UCSD-AML1 (cell line): ENCODE measurements around the gene TXNDC11.

Experiments used
- DNase-seq: peaks from one replicate; lab custom pipeline; 2025; ENCODE audit not compliant: unreplicated experiment; lab: John Stamatoyannopoulos, UW

Gene TXNDC11

DNA sequence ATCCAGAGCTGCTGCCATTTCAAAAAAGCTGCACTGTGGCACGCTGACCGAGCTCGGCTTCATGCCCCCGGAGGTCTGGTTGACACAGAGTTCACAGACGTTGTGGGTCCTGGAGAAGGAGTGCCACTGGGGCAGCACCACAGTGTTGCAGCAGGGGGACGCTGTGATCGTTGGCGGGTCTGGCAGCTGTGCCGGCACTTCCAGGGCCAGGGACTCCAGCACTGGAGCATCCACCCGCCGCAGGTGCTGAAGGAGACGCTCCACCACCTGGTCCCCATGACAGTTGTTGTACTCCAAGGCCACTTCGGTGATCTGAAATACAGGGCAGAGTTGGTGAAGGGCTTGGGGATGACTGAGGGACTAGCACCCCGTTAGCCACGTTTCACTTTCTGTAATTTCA lies 50.9 kb downstream of the TXNDC11 start:
- DNase-seq: no peak

DNA sequence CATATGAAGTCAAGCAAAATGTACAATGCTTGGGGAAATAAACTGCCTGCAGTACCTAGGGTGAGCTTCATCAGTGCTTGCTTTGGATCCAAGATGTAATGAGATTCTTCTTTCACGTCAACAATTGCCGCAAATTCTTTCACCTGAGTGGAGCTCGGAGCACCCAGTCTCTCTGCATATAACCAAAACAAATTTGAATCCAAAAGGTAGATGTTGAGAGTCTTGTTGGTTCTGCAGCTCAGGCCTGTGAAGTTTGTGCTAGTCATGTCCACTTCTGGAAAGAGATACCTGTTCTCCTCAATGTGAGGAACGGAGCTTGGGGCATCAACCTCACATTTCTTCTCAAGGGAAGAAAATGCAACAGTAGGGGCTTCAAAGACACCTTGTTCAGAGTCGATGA lies 51.4 kb downstream of the TXNDC11 start:
- no peak for DNase-seq

DNA sequence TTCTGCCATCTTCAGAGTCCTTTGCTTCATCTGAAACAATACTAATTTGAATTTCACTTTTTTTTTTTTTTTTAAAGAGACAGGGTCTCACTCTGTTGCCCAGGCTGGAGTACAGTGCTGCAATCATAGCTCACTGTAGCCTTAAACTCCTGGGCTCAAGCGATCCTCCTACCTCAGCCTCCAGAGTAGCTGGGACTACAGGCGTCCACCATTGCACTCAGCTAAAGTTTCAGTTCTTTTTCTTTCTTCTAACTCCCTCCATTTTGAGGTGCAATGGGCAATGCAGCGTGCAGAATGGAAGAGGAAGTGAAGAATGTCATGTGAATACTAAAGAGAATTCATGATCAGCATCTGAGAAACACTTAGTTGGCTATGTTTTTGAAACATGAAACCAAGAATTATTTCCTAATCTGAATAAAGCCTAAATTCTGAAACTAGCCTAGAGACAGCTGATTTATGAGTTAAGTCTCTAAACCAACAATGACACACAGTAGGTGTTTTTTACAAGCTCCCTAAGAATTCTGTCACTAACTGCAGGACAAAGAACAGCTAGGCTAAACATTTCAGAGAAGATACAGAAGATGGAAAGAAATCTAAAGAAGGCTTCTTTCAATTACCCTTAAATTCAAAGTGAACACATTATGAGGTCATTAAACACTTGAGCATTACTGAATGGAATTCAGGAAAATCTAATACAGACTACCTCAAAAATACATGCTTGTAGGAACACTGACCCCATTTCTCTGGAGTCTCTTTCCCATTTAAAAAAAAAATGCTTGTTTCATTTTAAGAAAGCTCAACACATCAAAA lies 53.4 kb downstream of the TXNDC11 start:
- DNase-seq: no peak

DNA sequence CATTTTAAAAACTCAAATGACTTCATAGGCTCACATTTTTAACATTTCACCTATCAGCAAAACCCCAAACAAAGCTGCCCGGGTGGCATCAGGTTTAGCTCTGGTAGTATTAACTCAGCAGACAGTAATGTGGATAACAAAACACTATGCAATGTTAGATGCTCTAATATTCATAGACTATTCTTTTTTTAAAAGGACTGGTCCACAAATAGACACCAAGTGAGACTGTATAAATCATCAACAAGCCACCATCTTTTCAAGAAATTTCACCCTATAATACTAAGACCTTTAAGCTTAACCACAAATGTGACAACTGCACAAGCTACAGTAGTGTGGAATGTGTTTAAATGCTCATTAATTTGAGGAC lies 54.2 kb downstream of the TXNDC11 start:
- no peak for DNase-seq

DNA sequence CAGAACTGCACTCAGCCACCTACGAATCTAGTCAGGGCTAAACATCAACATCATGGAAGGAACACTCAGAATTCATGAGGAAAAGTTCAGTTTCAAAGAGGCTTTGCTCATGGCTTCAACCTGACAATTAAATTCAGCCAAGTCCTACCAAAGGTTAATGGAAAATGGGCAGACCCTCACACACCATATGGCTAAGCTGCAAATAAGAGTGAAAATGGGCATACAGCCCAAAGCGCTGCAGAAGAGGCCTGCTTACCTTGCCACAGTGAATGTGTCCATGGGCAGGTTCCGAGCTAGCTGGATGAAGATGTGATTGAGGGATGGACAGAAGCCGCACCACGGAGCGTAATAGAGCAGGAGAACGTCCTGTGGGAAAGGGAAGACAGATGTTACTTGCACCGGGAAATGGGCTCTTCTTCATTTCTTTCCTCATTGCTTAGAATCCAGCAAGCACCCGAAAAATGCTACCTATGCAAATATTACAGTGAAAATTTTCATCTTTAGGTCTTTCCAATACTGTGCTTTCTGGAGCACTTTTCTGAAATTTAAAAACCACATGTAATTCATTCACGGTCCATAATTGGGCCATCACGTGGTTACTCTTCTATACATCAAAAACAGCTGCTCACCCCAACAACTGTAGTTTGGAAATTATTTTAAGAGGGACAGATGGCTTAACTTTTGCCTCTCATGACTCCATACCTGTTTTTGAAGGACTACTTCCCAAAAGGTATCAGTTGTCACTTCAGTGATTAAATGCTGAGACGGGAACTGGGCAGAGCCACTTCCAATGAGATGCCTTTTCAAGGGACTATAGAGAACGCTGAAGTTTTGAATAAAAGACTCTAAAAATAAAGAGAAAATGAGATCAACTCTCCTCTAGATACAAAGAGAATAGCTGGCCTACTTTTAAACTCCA lies 54.8 kb downstream of the TXNDC11 start:
- no peak for DNase-seq

DNA sequence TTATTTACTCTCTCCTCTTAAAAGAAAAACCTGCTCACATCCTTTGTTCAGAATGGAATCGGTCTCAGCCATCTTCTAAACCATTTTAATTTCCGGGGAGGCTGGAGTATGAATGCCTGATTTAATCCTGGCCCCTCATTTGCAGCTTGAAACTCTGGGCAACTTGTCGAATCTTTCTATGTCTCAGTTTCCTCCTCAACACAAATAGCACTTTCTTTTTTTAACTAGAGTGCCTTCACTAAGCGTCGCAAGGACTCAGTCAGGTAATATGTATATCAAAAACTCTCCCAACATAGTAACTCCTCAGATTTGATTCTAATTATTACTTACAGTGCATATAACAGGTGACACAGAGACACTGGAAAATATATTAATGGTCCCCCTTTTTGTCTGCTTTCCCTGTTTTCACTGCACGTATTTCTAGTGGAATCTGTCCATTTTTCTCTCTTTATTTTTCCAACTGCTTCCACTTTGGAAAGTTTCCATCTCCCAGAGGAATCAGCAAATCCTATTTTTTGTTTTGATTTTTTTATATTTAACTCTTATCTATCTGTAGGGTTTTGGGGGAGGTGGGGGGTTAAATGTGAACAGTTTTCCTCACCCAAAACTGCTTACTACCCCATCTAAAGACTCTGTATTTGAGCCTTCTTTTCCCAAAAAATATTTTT lies 55.8 kb downstream of the TXNDC11 start:
- no peak for DNase-seq

DNA sequence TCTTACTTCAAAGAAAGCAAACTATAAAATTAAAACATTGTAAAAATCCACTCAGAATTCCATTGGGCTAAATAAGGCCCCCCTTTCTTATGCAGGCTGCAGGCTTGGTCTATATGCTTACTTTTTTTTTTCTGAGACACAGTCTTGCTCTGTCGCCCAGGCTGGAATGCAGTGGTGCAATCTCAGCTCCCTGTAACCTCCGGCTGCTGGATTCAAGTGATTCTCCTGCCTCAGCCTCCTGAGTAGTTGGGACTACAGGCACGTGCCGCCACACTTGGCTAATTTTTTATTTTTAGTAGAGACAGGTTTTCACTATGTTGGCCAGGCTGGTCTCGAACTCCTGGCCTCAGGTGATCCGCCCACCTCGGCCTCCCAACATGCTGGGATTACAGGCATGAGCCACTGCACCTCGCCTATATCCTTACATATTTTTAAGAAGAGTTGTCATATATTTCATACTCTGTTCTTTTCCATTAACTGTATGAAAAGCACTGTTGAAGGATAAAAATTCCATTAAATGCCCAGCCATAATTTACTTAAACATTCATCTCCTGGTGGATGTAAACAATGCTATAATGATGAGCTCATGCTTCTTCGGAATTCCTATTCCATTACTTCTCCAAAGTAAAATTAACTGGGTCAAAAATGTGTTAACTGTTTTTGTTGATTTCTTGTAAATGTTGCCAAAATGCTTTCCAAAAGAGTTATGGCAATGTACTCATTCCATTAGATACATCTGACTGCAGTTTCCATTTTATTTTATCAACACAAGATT lies 56.6 kb downstream of the TXNDC11 start:
- DNase-seq: no peak

DNA sequence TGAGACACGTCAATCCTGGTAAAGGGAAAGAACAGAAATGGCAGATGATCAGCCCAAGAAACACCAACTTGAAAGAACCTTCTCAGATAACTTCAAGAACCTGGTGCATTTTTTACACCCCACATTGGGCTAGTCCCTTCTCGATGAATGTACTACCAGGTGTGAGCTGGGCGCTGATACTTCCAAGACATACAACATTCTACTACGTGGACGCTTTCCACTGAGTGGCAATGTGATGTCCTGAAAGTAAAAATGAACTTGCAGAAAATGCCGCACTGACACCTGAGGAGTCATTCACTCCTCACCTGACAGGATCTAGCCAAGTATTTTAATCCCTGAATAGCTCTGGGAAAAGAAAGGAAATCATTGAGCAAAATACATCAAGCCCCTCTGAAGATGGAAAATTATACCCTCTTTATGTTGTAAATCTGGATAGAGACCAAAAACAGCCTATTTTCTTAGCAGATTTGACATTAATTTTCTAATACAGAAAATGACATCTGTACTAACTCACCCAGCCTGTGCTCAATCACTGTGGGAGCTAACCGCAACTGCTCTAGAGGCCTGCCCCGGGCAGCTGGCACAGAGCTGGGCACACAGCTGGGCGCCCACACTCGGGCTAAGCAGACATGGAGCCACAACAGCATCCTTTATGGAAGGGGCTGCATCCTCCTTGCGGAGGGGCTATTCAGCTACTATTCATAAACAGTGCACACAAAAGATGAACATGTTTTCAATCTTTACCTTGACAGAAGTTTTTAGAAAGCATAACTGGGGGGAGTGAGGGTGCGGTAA lies 58.2 kb downstream of the TXNDC11 start:
- DNase-seq: no peak

DNA sequence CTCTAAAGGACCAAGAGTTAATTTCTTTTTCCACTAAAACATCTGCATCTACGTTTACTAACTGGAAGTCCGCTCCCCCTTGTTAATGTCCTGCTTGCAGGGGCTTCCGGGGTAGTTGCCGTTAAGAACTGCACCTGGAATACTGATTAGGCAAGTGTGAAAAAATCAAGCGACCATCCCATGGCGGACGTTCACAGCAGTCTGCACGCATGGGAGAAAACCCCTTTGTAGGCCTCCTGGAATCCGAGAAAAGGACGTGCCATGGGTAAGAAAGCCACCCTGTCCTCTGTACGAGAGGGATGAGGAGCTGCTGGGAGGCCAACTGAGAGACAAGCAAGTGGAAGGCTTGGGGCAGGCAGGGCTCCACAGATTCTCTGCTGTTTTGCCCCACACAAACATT lies 59.5 kb downstream of the TXNDC11 start:
- DNase-seq: no peak

DNA sequence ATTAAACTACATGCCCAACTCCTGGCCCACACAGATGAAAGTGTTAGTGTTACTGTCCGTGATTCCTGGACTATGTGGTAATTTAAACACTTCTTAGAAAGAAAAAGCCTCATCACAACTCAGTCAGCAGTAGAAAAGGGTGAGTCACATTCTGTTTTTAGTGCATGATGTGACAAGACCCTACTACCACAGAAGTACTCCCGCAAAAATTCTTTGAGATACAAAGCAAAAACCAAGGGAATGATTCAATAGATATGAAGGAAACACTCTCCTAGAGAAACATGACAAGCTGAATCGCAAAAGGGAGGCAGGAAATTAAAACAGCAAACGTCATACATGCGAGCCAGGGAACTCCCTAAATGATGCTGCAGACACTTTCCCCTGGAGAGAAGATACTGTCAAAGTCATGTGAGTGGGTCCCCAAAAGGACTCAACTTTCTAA lies 60.0 kb downstream of the TXNDC11 start:
- no peak for DNase-seq

DNA sequence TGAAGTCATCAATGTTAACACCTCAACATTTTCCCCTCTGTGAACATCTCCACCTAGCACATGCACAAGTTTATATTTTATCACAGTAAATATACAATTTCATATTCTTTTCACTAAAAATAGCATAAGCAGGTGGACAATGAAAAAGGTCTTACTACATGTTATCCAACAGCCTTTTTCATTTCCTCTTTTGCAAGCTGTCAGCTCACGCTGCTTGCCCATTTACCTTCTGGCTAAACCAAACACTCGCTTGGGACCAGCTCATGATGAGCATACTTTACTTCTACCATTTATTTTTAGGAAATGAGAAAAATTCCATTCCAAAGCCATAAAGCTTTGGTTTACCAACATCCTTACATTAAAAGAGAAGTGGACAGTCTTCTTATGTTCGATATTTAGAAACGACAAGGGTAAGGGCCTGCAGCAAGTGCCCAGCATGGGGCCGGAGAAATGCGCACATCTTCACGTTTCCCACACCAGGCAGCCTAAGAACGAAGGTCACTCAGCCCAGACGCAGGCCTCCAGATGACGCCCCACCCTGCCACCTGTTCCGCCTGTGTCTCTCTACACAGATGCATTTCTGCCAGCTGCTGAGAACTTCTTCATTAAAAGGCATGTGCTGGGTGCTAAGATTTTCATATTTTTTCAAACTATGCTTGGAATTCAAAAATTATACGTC lies 60.5 kb downstream of the TXNDC11 start:
- DNase-seq: no peak

DNA sequence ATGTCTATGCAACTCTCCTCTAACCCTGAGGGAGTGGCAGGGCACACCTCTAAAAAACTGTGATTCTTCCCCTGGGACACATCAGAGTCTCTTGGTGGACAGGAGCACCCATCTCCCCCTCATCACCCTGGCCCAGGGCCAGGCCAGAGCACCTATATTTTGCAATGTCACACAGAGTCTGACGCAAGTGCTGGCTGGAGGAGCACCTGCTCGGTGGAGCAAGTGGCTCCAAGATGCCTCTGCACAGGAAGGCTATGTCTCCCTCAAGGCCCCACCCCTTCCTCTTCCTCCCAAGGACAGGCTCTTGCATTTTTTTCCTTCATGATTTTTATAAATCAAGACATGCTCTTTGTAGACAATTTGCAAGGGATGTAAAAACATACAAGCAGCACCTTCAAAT lies 61.1 kb downstream of the TXNDC11 start:
- no peak for DNase-seq

DNA sequence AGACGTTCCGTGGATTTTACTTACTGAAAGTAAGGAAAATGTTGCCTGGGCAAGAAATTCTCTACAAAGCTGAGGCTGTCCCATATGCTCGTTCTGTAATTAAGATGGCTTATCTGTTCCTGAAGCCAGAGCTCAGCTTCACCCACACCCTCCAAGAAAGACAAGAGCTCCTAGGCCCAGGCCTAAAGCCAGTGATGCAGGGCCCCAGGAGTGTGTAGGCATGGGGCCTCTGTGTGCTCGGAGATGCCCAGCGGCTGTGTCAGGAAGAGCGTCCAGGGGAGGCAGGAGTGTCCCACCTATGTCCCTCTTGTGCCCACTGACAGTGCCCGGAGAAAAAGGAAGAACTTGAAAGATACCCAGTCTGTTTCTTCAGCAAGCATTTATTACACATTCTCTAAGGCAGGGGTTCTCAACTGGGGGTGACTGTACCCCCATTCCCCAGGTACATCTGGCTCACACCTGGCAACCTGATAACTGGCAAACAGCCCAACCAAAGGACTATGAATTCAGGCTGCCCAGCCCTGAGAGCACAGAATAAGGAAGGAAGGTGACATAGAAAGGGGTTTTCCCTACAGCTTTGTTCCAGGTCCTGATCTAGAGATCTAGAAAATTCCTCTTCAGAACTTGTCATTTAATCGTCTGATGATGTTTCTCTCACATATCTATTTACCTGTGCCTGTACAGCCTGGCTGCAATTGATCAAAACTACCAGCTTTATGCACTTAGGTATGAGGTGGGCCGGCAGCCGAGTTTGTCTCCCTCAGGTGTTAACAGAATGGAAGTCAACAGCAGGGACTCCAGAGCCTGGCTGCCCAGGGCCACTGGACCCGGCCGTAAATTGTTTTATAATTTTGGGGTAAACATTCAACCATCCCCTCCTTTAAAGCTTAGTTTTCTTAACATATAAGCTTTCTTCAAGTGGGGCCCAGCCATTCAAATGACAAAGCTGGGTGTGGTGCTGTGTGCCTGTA lies 62.4 kb downstream of the TXNDC11 start:
- DNase-seq: no peak

DNA sequence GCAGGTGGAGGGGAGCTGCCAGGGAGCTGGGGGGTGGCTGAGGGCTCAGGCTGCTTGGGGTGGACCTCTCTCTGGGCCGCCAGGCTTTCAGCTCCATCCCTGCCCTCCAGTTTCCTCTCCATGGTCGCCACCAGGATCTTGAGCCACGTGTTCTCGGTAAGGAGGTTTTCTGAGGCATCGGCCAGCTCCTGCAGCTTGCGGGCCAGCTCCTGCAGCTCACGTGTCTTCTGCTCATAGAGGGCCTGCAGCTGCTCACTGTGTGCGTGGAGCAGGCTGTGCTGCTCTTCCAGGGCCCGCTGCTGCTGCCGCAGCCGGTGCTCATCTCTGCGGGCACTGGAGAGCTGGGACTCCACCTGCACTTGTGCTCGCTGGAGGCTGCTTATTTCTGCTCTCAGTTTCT lies 63.4 kb downstream of the TXNDC11 start:
- DNase-seq: no peak

DNA sequence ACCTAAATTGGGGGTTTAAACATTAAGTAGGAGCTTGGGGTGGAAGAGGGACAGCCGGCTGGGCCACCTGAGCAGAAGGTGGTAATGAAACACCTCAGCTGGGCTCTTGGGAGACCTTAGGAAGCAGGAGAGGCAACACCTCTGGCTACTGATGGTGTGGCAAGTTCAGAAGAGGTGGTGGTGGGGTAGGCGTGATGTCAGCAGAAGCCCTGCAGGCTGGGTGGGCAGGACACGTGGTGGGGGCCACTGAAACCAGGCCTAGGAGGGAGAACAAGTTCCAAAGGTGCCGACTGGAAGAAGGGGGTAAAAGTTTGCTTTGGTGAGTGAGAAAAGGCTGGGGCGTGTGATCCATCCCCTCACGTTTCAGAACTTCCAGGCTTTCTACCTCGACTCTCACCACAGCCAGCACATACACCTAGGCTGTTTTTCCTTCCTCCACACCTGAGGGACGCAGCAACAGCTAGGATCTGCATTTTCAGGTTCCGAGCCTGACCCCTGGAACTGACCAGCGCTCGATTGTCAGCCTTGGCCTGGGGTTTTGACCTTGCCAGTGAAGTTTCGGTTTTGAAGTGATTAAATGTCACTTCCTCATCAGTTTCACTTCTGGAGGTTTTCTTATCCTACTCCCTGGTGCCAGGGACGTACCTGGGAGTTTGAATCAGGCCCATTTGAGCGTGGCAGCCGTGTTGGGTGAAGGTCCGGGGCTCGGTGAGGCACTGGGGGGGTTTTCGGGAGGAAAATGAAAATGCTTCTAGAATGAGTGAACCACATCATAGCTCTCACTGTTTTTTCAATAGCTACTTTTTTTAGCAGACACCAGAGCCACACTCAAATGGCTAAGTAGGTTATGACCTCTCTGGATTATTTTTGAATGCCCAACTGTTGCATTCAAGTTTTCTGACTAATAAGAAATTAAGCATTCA lies 64.4 kb downstream of the TXNDC11 start:
- DNase-seq: no peak

DNA sequence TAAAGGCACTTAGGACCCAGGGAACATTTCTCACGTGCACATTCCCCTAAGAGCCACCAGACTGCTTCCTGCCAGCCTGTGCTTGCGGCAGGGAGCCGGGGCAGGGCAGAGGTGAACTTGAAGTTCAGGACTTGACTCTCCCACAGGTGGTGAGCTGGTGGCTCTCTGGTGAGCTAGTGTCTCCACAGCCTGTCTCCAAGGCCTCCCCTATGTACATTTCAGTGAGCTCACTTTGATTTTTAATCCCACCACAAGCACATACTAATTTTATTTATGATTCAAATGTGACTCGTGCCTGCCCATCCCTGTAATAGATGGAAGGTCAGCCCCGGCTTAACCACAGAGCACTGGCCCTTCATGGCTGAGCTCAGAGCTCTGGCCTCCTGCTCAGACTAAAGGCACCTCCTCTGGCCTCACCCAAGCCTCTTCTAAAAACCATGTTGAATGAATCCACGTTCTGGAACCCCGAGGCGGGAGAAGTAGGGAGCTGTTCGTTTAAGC lies 65.2 kb downstream of the TXNDC11 start:
- no peak for DNase-seq

DNA sequence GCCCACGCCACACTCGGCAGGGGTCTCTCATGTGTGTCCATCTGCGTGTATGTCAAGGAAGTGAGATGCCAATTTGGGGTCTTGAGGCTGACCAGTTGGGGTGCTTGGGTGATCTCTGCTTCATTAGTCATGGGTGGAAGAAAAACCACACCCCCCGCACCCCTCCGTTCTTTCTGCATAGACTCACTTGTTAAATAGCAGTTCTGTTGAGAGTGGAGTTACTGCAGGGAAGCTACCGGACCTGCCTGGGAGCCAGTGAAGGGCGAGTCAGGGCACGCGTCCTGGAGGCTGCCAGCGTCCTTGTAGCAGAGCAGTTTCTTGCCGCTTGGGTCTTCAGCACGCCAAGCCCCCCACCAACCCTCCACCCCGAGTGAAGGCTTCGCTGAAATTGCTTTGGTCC lies 65.9 kb downstream of the TXNDC11 start:
- no peak for DNase-seq
